GM19099 (cell line): Measurements from ENCODE around the gene NHSL1.

Source experiments
- POLR2A ChIP-seq: IDR thresholded peaks from 3 replicates; pipeline ENCODE4 v1.6.1; 2011; ENCODE audit warnings: low read depth; ENCODE audit not compliant: insufficient read length; ENCODE audit errors: extremely low read depth

The NHSL1 gene, protein sequence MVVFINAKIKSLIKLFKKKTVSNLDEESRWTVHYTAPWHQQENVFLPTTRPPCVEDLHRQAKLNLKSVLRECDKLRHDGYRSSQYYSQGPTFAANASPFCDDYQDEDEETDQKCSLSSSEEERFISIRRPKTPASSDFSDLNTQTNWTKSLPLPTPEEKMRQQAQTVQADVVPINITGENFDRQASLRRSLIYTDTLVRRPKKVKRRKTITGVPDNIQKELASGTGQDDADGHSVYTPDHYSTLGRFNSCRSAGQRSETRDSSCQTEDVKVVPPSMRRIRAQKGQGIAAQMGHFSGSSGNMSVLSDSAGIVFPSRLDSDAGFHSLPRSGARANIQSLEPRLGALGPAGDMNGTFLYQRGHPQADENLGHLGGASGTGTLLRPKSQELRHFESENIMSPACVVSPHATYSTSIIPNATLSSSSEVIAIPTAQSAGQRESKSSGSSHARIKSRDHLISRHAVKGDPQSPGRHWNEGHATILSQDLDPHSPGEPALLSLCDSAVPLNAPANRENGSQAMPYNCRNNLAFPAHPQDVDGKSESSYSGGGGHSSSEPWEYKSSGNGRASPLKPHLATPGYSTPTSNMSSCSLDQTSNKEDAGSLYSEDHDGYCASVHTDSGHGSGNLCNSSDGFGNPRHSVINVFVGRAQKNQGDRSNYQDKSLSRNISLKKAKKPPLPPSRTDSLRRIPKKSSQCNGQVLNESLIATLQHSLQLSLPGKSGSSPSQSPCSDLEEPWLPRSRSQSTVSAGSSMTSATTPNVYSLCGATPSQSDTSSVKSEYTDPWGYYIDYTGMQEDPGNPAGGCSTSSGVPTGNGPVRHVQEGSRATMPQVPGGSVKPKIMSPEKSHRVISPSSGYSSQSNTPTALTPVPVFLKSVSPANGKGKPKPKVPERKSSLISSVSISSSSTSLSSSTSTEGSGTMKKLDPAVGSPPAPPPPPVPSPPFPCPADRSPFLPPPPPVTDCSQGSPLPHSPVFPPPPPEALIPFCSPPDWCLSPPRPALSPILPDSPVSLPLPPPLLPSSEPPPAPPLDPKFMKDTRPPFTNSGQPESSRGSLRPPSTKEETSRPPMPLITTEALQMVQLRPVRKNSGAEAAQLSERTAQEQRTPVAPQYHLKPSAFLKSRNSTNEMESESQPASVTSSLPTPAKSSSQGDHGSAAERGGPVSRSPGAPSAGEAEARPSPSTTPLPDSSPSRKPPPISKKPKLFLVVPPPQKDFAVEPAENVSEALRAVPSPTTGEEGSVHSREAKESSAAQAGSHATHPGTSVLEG (N-terminal part only)

DNA sequence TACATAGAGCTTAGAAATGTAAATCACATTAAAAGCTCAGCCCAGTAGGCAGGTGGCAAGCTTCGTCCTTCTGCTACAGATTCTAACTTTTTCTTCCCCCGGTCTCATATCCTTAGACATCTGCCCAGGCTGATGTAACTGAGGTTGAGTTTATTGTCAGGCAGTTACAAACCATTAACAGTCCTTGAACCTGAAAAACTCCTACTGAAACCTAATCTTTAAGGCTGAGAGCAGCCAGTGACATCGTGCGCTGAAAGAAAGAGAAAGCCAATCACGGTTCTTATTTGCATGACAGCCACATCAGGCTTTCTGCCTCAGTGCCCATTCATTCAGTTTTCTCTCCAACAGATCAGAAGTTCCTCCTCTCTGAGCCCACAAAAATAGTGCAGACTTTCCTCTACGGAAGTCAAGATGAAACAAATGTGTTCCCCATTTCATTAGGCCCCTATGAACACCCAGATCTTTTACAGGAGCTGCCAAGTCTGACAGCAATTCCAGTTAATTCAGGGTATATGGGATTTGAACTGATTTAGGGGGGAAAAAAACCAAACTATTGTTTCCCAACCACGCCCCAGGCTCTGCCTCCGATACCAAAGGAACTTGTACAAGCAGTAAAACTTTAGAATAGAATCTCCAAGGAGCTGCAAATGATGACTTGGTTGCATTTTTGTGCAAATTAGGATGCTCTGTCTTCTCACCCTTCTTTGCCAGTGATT lies at the start of gene NHSL1:
Gene NHSL1, minus strand, starts transcription at position 192 of the 716 bp plus-strand sequence. CDS start 204 bp downstream, outside the sequence.
- TF ChIP-seq POLR2A, result no peak

DNA sequence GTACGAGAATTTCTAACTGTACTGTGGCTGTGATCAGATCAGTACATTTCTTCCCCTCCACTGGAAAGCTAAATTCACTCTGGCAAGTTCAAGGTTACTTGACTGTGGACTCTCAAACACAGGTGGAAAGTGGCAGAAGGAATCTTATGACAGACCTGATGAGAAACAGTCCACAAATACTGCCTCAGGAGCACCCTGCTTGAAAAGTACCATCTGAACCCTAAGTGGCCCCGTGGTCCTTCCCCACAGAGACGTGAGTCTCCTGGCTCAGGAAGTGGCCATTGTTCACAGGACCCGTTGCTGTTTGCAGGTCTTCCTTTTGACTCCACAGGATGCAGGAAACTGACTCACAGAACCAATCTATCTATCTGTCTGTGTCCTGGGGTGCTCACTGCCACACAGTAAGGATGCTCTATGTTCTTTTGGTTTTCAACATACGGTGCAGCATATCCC lies 47.5 kb upstream of the NHSL1 start:
- no peak for TF ChIP-seq POLR2A

DNA sequence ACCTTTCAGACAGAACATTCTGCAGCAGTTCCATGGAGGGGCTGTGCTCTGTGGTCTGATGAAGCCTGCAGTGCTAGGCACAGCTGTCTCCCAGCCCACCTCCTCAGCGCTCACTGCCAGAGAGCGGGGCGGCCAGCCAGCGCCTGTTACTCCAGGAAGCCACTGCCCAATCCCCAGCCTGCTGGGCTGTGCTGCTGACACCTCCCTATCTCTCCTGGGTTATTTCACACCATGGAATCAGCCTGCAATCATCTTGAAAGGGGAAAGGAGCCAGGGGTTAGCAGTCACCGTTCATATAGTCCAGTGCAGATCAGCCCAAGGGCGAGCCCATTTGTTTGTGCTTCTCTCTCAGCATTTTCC lies 46.3 kb upstream of the NHSL1 start:
- no peak for TF ChIP-seq POLR2A

DNA sequence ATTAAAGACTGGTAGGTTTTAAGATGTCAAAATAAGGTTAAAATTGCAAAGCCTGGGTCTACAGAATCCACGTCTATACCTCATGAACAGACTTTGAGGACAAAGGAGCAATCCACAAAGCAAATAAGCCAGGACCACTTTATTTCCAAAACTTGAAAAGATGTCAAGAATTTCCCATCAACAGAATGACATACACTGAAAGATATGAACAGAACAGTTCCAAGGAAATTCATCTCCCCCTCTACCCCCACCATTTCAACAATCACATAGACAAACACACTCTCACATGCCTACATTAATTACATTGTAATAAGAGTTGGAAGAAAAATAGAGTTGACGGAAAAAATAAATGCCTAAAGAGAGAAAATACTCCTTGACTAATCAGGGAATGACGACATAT lies 45.2 kb upstream of the NHSL1 start:
- TF ChIP-seq POLR2A, result no peak

DNA sequence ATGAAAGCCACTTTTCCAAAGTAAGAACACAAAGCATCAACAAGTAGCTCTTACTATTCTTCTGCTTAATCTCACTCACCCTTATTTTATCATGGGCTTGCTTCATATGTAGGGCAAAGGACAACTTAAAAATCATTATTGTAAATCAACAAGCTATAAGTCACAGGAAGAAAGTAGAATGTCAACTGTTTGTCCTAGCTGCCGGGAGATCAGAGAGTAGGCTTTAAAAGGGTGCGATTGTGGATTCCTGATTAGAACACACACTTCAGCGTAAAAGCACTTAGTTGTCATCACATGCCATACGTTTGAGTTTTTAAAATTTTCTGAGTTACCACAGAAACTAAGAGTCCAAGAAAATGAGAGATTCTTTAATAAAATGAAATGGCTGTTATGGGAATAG lies 44.4 kb upstream of the NHSL1 start:
- no peak for TF ChIP-seq POLR2A

DNA sequence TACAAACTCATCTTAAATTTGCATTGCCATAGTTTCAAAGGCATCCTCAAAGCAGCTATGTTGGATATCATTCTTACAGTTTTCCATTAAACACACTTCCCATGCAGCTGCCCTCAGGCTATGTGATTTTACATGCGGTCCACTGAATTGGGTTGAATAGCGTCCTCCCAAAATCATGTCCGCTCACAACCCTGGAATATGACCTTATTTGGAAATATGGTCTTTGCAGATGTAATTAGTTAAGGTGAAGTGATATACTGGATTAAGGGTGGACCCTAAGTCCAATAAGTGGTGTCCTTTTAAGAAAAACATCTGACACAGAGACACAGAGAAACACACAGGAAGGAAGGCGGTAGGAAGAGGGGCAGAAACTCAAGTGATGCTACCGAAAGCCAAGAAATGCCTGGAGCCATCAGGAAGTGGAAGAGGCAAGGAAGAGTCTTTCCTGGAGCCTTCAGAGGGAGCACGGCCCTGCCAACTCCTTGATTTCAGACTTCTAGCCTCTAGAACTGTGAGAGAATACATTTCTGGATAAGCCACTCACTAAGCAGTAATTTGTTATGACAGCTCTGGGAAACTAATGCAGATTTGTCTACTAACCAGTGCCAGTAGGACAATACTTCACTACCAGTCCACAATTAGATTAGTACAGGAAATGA lies 42.7 kb upstream of the NHSL1 start:
- TF ChIP-seq POLR2A, result no peak

DNA sequence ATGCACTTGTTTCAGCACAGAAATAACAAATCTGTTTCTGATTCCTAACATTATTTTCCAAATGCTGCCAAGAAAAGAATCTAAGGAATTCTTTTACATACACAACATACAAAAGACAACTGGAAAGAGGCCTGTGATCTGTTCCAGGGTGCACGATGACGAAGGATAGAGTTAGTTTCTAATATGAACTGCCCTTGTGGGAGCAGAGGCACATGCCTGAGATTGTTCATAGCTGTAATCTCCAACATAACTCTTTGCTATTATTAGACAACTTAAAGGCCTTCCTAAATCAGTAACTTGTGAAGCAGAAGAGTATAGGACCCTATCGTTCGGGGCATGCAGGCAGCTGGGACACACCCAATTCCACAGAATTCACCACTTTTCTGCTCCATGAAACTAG lies 41.2 kb upstream of the NHSL1 start:
- TF ChIP-seq POLR2A, result no peak

DNA sequence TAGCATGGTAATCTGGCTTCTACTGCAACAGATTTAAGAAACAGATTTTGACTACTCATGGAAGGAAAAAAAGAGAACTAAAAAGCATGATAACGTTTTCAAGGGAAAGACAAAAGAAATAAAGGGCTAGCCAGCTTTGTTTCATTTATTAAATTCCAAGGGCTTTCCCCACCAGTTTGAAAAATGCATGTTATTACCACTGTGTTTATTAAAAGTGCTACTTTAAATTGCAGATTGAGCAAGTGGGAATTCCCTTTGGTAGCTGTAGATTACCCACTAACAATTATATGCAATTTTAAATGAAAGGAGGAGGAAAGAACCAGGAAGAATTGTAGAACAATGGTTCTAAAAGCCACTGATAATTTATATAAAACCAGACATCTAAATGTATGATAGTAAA lies 40.6 kb upstream of the NHSL1 start:
- no peak for TF ChIP-seq POLR2A

DNA sequence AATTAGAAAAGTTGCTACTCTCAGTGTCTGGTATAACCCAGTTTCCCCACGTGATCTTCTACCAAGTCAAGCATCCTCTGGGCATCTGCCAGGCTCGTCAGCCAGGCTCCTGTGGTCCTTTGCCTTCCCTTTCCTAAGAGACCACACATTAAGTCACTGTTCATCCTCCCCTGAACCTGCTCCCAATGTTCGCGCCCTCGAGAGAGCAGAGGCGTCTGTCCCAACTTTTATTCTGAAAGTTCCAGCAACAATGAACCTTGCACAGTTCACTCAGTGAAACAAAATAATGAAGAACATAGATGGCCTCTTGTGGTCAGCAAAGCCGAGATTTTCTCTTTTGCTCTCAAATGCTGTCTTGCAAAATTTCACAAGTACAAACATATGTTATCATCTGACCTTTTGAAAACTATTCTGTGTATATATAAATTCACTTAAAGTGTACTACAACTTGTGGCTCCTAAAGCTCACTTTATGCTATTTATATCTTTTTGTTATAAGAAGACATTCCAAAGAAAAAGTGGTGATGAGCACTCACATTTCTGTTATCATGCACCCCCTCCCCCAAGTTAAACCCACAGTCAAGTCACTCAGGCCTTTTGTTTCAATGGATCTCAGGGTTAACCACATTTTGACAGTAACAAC lies 39.2 kb upstream of the NHSL1 start:
- TF ChIP-seq POLR2A, result no peak

DNA sequence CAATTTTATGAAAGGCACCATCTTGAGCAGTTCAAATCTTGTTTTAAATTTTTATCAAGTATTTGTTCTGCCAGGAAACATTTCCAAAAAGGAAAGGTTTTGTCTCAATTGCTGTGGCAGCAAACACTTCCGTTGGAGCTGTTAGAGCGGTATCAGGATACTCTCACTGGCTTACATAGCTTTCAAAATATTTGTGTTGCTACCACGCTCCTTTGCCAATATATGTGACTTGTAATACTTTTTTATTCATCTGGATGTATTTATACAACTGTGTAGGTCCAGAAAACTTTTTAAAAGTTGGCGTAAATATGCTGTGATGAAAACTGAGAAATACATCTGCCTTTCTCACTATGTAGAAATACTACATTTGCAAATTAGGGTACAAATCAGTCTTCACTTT lies 37.8 kb upstream of the NHSL1 start:
- no peak for TF ChIP-seq POLR2A

DNA sequence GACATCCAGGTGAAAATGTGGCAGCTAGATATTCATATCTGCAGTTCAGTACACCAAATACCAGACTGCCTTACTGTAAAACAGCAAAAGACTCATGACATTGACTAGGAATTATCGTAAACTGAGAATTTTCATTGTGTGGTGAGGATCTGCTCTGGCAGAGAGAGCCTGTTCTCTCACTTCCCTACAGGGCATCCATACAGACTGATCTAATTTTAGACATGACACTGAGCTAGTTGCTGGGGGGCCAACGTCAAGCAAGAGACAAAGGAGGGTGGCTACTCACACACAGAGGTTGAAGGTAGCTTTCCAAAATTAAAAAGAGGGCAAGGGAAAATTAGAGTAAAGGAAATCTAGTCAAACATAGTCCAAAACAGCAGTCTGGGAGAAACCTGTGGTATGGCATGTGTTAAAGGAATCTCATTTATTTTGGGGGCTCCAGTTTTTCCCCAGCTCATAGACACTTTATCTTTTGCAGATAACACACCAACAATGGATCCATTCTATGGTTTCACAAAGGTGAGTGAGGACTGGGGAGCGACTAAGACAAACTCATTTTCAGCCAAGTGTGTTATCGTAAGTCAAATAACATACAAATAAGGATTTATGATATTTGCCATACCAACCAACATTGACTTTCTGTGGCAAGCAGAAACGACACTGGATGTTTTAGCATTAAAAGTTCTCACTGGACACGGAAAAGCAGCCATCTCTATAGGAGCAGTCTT lies 36.6 kb upstream of the NHSL1 start:
- no peak for TF ChIP-seq POLR2A

DNA sequence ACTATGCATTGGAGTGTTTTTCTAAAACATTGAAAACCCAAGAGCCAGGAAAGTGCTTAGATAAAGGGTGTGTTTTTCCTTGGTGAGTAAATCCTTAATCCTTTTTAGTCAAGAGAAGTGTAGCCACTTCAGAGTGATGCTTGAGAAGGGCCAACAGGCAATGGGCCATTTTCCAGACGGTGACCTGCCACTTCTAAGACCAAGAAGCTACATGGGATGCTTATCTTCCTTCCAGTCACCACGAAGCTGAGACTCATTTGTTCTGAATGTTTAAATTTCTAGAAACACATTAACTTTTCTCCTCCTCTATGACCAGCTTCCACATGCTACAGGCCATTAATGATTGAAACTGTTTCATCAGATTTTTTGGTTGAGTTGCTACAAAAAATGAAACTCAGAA lies 34.4 kb upstream of the NHSL1 start:
- no peak for TF ChIP-seq POLR2A

DNA sequence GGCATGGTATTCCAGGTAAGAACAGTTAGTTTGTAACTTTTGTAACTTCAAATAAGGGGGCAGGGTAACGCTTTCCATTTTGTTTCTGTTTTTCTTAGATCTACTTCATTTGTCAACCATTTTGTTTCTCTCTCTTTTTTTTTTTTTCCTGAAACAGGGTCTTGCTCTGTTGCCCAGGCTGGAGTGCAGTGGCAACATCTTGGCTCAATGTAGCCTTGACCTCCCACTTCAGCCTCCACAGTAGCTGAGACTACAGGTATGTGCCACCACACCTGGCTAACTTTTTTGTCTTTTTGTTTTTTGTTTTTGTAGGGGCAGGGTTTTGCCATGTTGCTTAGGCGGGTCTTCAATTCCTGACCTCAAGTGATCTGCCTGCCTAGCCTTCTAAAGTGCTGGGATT lies 32.1 kb upstream of the NHSL1 start:
- TF ChIP-seq POLR2A, result no peak

DNA sequence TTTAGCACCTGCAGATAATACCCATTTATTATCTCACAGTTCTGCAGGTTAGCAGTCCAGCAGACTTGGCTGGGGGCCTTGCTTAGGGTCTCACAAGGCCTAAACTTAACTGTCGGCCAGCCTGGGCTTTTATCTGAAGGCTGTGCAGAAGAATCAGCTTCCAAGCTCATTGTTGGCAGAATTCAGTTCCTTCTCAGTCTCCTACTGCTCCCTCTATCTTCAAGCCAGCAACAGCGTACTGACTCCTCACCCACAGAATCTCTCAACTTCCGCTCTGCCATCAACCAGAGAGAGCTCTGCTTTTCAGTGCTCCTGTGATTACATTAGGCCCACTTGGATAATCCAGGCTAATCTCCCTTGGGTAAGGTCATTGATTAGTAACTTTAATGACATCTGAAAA lies 30.2 kb upstream of the NHSL1 start:
- no peak for TF ChIP-seq POLR2A

DNA sequence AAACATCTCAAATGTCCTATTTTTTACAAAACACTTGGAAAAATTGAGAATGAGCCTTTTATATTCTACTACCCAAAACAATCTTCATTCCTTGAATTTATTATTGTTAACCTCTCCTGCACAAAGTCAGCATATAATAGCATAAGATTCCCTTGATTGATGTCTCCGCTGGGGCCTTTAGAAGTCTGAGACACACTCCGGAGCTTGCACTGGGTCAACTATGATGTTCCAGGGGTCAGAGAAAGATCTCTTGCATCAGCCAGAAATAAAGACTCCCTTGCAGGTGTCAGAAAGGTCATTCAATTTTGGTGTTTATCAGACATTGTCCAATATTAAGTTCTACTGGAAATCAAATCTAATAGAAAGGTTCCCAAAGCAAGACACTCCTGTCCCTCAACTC lies 29.7 kb upstream of the NHSL1 start:
- no peak for TF ChIP-seq POLR2A
